Left ventricle myocardium inferior (tissue), 1 donor: Measurements from ENCODE around the gene SLC19A2. TPM values are rescaled to one million over a fixed set of nuclear protein-coding genes. Genes with fewer than 3 reads are reported as not detected.

ENCODE experiments used
- DNase-seq: peaks from one replicate; pipeline ENCODE4 v3.0.0-alpha.2; 2020
- H3K27ac ChIP-seq: fragments of 200-600 bp; replicated peaks from 2 replicates; pipeline ENCODE4 v1.8.0; 2021
- H3K27me3 ChIP-seq: fragments of 200-600 bp; 2 replicates; pipeline ENCODE4 v1.8.0; 2021; ENCODE audit warnings: low read depth
- H3K36me3 ChIP-seq: fragments of 200-600 bp; 2 replicates; pipeline ENCODE4 v1.8.0; 2021
- H3K4me1 ChIP-seq: fragments of 200-600 bp; 2 replicates; pipeline ENCODE4 v1.8.0; 2021
- H3K4me3 ChIP-seq: fragments of 200-600 bp; 2 replicates; pipeline ENCODE4 v1.8.0; 2021; ENCODE audit warnings: mild to moderate bottlenecking, moderate library complexity
- H3K9me3 ChIP-seq: fragments of 200-600 bp; replicated peaks from 2 replicates; pipeline ENCODE4 v1.8.0; 2021
- intact Hi-C: fragments of 100-400 bp; cut with micrococcal nuclease; formaldehyde crosslinking; loops from one replicate; pipeline ENCODE4 v1.11.0; 2022
- total RNA-seq: library from RNA; stranded (reverse); fragmentation: NEBNext Ultra II Directional; extraction: Animal tissue kit (Norgen Biotek cat#: 25700); gene quantifications from one replicate; pipeline ENCODE4 v1.2.1, GENCODE V29; 2021
- TF ChIP-seq, protein P1 (sequence below): fragments of 200-600 bp; IDR thresholded peaks from 2 replicates; pipeline ENCODE4 v1.8.0; 2021; ENCODE audit warnings: antibody characterized with exemption, mild to moderate bottlenecking, borderline replicate concordance
- donor health status: DM: no; HTN: yes; CAD: no; lungs with severe emphysema.

The SLC19A2 gene
- total RNA-seq, 1 donor from 2014 or later = 16.6 TPM

GRCh38 chr1:169494343-169494742, 8.6 kb upstream of the SLC19A2 start:
- H3K9me3 ChIP-seq = no peaks in the 10 kb centered on the region
- no peak overlapping the region for H3K27ac ChIP-seq
- intact Hi-C loops = loop anchor here (10.0 kb wide), 1 partner anchor 60 kb away; no protein-coding TSS in a partner anchor
- no peak for DNase-seq
- TF ChIP-seq, protein P1, sequence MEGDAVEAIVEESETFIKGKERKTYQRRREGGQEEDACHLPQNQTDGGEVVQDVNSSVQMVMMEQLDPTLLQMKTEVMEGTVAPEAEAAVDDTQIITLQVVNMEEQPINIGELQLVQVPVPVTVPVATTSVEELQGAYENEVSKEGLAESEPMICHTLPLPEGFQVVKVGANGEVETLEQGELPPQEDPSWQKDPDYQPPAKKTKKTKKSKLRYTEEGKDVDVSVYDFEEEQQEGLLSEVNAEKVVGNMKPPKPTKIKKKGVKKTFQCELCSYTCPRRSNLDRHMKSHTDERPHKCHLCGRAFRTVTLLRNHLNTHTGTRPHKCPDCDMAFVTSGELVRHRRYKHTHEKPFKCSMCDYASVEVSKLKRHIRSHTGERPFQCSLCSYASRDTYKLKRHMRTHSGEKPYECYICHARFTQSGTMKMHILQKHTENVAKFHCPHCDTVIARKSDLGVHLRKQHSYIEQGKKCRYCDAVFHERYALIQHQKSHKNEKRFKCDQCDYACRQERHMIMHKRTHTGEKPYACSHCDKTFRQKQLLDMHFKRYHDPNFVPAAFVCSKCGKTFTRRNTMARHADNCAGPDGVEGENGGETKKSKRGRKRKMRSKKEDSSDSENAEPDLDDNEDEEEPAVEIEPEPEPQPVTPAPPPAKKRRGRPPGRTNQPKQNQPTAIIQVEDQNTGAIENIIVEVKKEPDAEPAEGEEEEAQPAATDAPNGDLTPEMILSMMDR = no peak
- peaks cover 5% of the 10 kb centered on the region for H3K27me3 ChIP-seq
- H3K4me1 ChIP-seq = peaks cover 9% of the 10 kb centered on the region
- H3K36me3 ChIP-seq = no peaks in the 10 kb centered on the region
- no peak overlapping the region for H3K4me3 ChIP-seq

DNA sequence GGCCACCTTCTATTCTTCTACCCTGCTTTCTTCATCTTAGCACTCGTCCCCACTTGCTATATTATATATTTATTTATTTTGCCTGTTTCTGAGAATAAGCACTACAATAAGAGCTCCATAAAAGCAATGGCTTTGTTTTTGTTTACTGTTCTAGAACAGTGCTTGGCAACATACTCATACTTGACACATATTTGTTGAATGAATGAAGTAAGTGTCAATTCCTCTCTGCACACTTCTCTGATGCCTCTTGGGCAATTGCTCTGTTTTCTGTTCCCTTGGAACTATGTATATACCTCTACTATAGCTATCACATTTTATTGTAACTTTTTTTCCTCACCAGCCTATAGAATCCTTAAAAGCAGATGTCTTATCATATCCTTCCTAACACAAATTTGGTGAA, 7.5 kb upstream of the SLC19A2 start:
- no peaks in the 10 kb centered on the region for H3K36me3 ChIP-seq
- H3K4me1 ChIP-seq = peaks cover 16% of the 10 kb centered on the region
- no peak overlapping the region for H3K4me3 ChIP-seq
- H3K9me3 ChIP-seq = no peaks in the 10 kb centered on the region
- DNase-seq = no peak
- no peak overlapping the region for H3K27ac ChIP-seq
- TF ChIP-seq, protein P1 = no peak
- intact Hi-C loops = loop anchor here (10.0 kb wide), 1 partner anchor 58 kb away; no protein-coding TSS in a partner anchor
- peaks cover 5% of the 10 kb centered on the region for H3K27me3 ChIP-seq

- no peak for DNase-seq
- intact Hi-C loops = loop anchor here (10.0 kb wide), 1 partner anchor 57 kb away; no protein-coding TSS in a partner anchor
- no peak overlapping the region for H3K4me3 ChIP-seq
- no peaks in the 10 kb centered on the region for H3K27me3 ChIP-seq
- H3K36me3 ChIP-seq = no peaks in the 10 kb centered on the region
- TF ChIP-seq, protein P1 = no peak
- no peaks in the 10 kb centered on the region for H3K9me3 ChIP-seq
- H3K4me1 ChIP-seq = peaks cover 25% of the 10 kb centered on the region
- H3K27ac ChIP-seq = no peak overlapping the region
Observed at GRCh38 chr1:169491845-169492281, 6.1 kb upstream of the SLC19A2 start.

DNA sequence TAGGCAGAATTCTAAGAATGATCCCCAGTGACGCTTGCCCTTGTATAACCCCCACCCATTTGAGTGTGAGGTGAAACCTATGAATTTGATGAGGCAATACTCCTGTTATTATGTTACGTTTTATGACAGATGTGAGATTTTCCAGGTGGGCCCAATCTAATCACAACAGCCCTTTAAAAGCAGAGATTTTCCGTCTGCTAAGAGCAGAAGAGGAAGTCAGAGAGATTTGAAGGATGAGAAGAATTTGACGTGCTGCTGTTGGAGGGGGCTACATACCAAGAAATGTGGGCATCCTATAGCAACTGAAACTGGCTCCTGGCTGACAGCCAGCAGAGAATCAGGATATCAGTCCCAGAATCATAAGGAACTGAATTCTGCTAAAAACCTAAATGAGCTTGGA, 2.4 kb upstream of the SLC19A2 start:
- intact Hi-C loops = no loop called here
- TF ChIP-seq, protein P1 = no peak
- no peak for DNase-seq
- H3K9me3 ChIP-seq = no peaks in the 10 kb centered on the region
- no peak overlapping the region for H3K4me3 ChIP-seq
- H3K4me1 ChIP-seq = peaks cover 45% of the 10 kb centered on the region
- H3K36me3 ChIP-seq = no peaks in the 10 kb centered on the region
- no peak overlapping the region for H3K27ac ChIP-seq
- no peaks in the 10 kb centered on the region for H3K27me3 ChIP-seq

GRCh38 chr1:169487561-169487960, 1.8 kb upstream of the SLC19A2 start:
- H3K27ac ChIP-seq = peak overlapping the region; percentile 97
- H3K27me3 ChIP-seq = no peaks in the 10 kb centered on the region
- H3K4me1 ChIP-seq = peaks cover 51% of the 10 kb centered on the region
- intact Hi-C loops = no loop called here
- no peaks in the 10 kb centered on the region for H3K36me3 ChIP-seq
- peak overlapping the region; percentile 84 for H3K4me3 ChIP-seq
- TF ChIP-seq, protein P1 = no peak
- no peaks in the 10 kb centered on the region for H3K9me3 ChIP-seq
- no peak for DNase-seq
